HG03064 (cell line): Measurements from ENCODE around the gene TMEM214.
"Not testable (repeated sequence)": the region's sequence is repeated elsewhere in the genome, so short reads cannot be mapped to it uniquely, and the experiment has no call there.

Experiments
- ATAC-seq: cut with Tn5 transposase; IDR thresholded peaks from one replicate; pipeline ENCODE4 v1.9.1; 2021; ENCODE audit warnings: low read depth; ENCODE audit not compliant: unreplicated experiment

TMEM214 gene

GRCh38 chr2:27065128-27065527, 32.4 kb downstream of the TMEM214 start:
- ATAC-seq = no peak

- no peak for ATAC-seq
Observed at GRCh38 chr2:27067385-27067784, 34.6 kb downstream of the TMEM214 start.

- no peak for ATAC-seq
Observed at GRCh38 chr2:27069436-27069835, 36.7 kb downstream of the TMEM214 start.

- ATAC-seq = no peak
Observed at GRCh38 chr2:27069961-27070618, 37.3 kb downstream of the TMEM214 start.

- no peak for ATAC-seq
Observed at GRCh38 chr2:27070653-27071276, 38.0 kb downstream of the TMEM214 start.

- ATAC-seq = peak; percentile 89
Observed at GRCh38 chr2:27071277-27071989, 38.7 kb downstream of the TMEM214 start, which contains the start of gene OST4. OST4 (minus strand) TSS chr2:27071654.

- ATAC-seq = peak; percentile 1
Observed at GRCh38 chr2:27071990-27072830, 39.4 kb downstream of the TMEM214 start.

- no peak for ATAC-seq
Observed at GRCh38 chr2:27072920-27073319, 40.2 kb downstream of the TMEM214 start.

- ATAC-seq = no peak
Observed at GRCh38 chr2:27073782-27074181, 41.0 kb downstream of the TMEM214 start.

- no peak for ATAC-seq
Observed at GRCh38 chr2:27074738-27075565, 42.2 kb downstream of the TMEM214 start.

GRCh38 chr2:27075566-27075871, 42.8 kb downstream of the TMEM214 start:
- ATAC-seq = not testable (repeated sequence)

GRCh38 chr2:27076323-27076722, 43.6 kb downstream of the TMEM214 start:
- ATAC-seq = no peak

GRCh38 chr2:27077231-27077630, 44.5 kb downstream of the TMEM214 start:
- no peak for ATAC-seq

- no peak for ATAC-seq
Observed at GRCh38 chr2:27078267-27079194, 45.8 kb downstream of the TMEM214 start, which contains the start of gene EMILIN1. EMILIN1 (plus strand) TSS chr2:27078615; CDS start chr2:27079066, 451 bp downstream.

- no peak for ATAC-seq
Observed at GRCh38 chr2:27079233-27080139, 46.7 kb downstream of the TMEM214 start.

GRCh38 chr2:27080140-27080469, 47.3 kb downstream of the TMEM214 start:
- ATAC-seq = no peak

- no peak for ATAC-seq
Observed at GRCh38 chr2:27080603-27080936, 47.8 kb downstream of the TMEM214 start.
